ENCODE measurements around the gene WNT7A. TPM values are rescaled to one million over a fixed set of nuclear protein-coding genes. Genes with fewer than 3 reads are reported as not detected.

WNT7A gene
- total RNA-seq: under 0.01 TPM in 1 of 2 replicates, not detected in the other

GRCh38 chr3:13879946-13880810, at the start of gene WNT7A:
WNT7A (minus strand) TSS chr3:13880071; CDS start chr3:13879816, 255 bp downstream.

Other genes with a start within 250 kb of the WNT7A start
- gene CHCHD4, start 244.8 kb upstream of the WNT7A start, total RNA-seq: 11.9 and 13.8 TPM in 2 replicates
- gene TMEM43, start 245.0 kb upstream of the WNT7A start, total RNA-seq: 65.6 and 77.8 TPM in 2 replicates

Measured in smooth muscle cell of bladder (primary cell).